GM12878 (cell line): ENCODE measurements around the gene NPAS3. TPM values are rescaled to one million over a fixed set of nuclear protein-coding genes. Genes with fewer than 3 reads are reported as not detected.

ENCODE experiments used
- ATAC-seq: fragments of 200-7000 bp; cut with Tn5 transposase; 3 replicates; pipeline ENCODE4 v1.9.1; 2020; ENCODE audit warnings: mild to moderate bottlenecking, moderate library complexity
- BruUV-seq: library from RNA; stranded (reverse); fragments of 400-500 nt; replicated peaks from 2 replicates; lab custom pipeline; 2021; lab: Mats Ljungman, UMichigan
- CTCF ChIA-PET: fragments of 300-600 bp; sonication (Branson Sonifier 250); formaldehyde crosslinking; extraction: SDS; loops from one replicate; lab custom pipeline; 2021; ENCODE audit warnings: inconsistent platforms; lab: Yijun Ruan, JAX
- POLR2A ChIA-PET: fragments of 350-600 bp; formaldehyde crosslinking; extraction: SDS; loops from one replicate; lab custom pipeline; 2021; ENCODE audit warnings: inconsistent platforms; lab: Charles Lee
- RAD21 ChIA-PET: fragments of 300-600 bp; sonication (Branson Sonifier 250); formaldehyde crosslinking; loops from one replicate; lab custom pipeline; 2023; ENCODE audit warnings: antibody characterized with exemption; ENCODE audit not compliant: unreplicated experiment; lab: Charles Lee
- SMC1A ChIA-PET: fragments of 300-600 bp; sonication (Branson Sonifier 250); formaldehyde crosslinking; loops from one replicate; lab custom pipeline; 2023; ENCODE audit not compliant: unreplicated experiment, uncharacterized antibody; lab: Charles Lee
- DNase-seq: peaks from one replicate; pipeline ENCODE4 v3.0.0-alpha.2; 2011; ENCODE audit warnings: low read depth, low spot score
- FAIRE-seq: peaks from 3 replicates; lab custom pipeline; 2011; peaks lifted over from hg19 to GRCh38; lab: Jason Lieb, UNC
- H2AFZ ChIP-seq: 2 replicates; pipeline ENCODE4 v1.6.0; 2011; ENCODE audit warnings: low read depth, low read length, control low read depth; ENCODE audit not compliant: control insufficient read depth
- H3K27ac ChIP-seq: 2 replicates; pipeline ENCODE4 v1.5.1; 2011; ENCODE audit warnings: control low read depth; ENCODE audit not compliant: control insufficient read depth, insufficient read depth
- H3K27me3 ChIP-seq, 2 experiments: replicated peaks in 1 of 2; 2 replicates each; pipeline versions ENCODE4 v1.6.0 to v1.6.1; 2011; ENCODE audit warnings: low read length in 1 of 2; ENCODE audit not compliant: control insufficient read depth in 2 of 2, insufficient read depth in 2 of 2
- H3K36me3 ChIP-seq, 2 experiments: 2 replicates each; pipeline ENCODE4 v1.5.1; 2011; ENCODE audit warnings: low read length in 1 of 2; ENCODE audit not compliant: control insufficient read depth in 2 of 2, insufficient read depth in 2 of 2
- H3K4me1 ChIP-seq: 2 replicates; pipeline ENCODE4 v1.6.1; 2011; ENCODE audit warnings: mild to moderate bottlenecking, low read length, moderate library complexity, mixed read lengths; ENCODE audit not compliant: control insufficient read depth, insufficient read depth
- H3K4me2 ChIP-seq: 2 replicates; pipeline ENCODE4 v1.6.0; 2011; ENCODE audit warnings: control low read depth; ENCODE audit not compliant: control insufficient read depth, insufficient read depth
- H3K4me3 ChIP-seq: fragments of 200-600 bp; sonication (generic); 2 replicates; pipeline ENCODE4 v1.5.1; 2016
- H3K79me2 ChIP-seq: 2 replicates; pipeline ENCODE4 v1.6.0; 2011; ENCODE audit warnings: low read length; ENCODE audit not compliant: control insufficient read depth, insufficient read depth
- H3K9ac ChIP-seq: 2 replicates; pipeline ENCODE4 v1.8.0; 2011; ENCODE audit warnings: low read length, control low read depth, mixed read lengths; ENCODE audit not compliant: control insufficient read depth, insufficient read depth
- H3K9me3 ChIP-seq: replicated peaks from 3 replicates; pipeline ENCODE4 v1.5.1; 2011; ENCODE audit warnings: mild to moderate bottlenecking, low read length; ENCODE audit not compliant: control insufficient read depth, insufficient read depth
- H4K20me1 ChIP-seq: 2 replicates; pipeline ENCODE4 v1.6.0; 2011; ENCODE audit not compliant: control insufficient read depth, insufficient read depth
- ASH2L ChIP-seq: fragments of 300-600, 200-600 bp; sonication (generic); IDR thresholded peaks from 2 replicates; pipeline ENCODE4 v1.6.1; 2017; ENCODE audit warnings: low read depth, mild to moderate bottlenecking, borderline replicate concordance
- ELK1 ChIP-seq: IDR thresholded peaks from 2 replicates; pipeline ENCODE4 v1.6.1; 2012; ENCODE audit warnings: low read depth, low read length, improper control_type of control experiment
- ESRRA ChIP-seq: IDR thresholded peaks from 2 replicates; pipeline ENCODE4 v1.6.1; 2012; ENCODE audit warnings: mild to moderate bottlenecking, low read length, improper control_type of control experiment
- IRF5 ChIP-seq: fragments of 450-650 bp; IDR thresholded peaks from 2 replicates; pipeline ENCODE4 v1.6.1; 2017; ENCODE audit warnings: borderline replicate concordance
- MAX ChIP-seq: IDR thresholded peaks from 2 replicates; pipeline ENCODE4 v1.6.1; 2012; ENCODE audit warnings: low read depth, low read length, improper control_type of control experiment
- MEF2A ChIP-seq: IDR thresholded peaks from 2 replicates; pipeline ENCODE4 v1.6.1; 2011; ENCODE audit warnings: low read depth, mild to moderate bottlenecking, low read length, moderate library complexity; ENCODE audit not compliant: insufficient read depth
- RAD51 ChIP-seq: fragments of 450-650 bp; IDR thresholded peaks from 2 replicates; pipeline ENCODE4 v1.6.1; 2016; ENCODE audit warnings: moderate library complexity, mild to moderate bottlenecking, inconsistent platforms
- RELB ChIP-seq: fragments of 450-650 bp; IDR thresholded peaks from 2 replicates; pipeline ENCODE4 v1.6.1; 2017; ENCODE audit warnings: low read depth, mild to moderate bottlenecking, moderate library complexity
- STAT3 ChIP-seq: IDR thresholded peaks from 2 replicates; pipeline ENCODE4 v1.6.1; 2011; ENCODE audit warnings: low read depth, low read length, improper control_type of control experiment
- YBX1 ChIP-seq: fragments of 450-650 bp; IDR thresholded peaks from 2 replicates; pipeline ENCODE4 v1.6.1; 2016; ENCODE audit warnings: antibody characterized with exemption
- ZBTB33 ChIP-seq: fragments of 450-650 bp; IDR thresholded peaks from 2 replicates; pipeline ENCODE4 v1.6.1; 2017; ENCODE audit warnings: mild to moderate bottlenecking
- in situ Hi-C: fragments of 300-500 bp; cut with MboI; formaldehyde crosslinking; loops from 9 replicates; pipeline ENCODE4 v1.14.3; 2018; ENCODE audit warnings: mixed read lengths
- intact Hi-C: fragments of 100-400 bp; cut with micrococcal nuclease; formaldehyde crosslinking; loops from one replicate; pipeline ENCODE4 v1.14.2; 2022; ENCODE audit not compliant: unreplicated experiment
- polyA plus RNA-seq, 11 experiments: library from polyadenylated mRNA; depleted of rRNA in 4 of 11; unstranded in 6 of 11; stranded (reverse) in 5 of 11; fragments of >200 nt; fragmentation: Nextera tagmentation in 4 of 11; fragmentation: Illumina TruSeq in 1 of 11; extraction: Ambion mirVana in 4 of 11; extraction: Trizol in 1 of 11; gene quantifications; 1 replicate in 1 of 11; 2 replicates in 10 of 11; pipeline versions ENCODE4 v1.2.1 to v1.2.3, GENCODE V29; 2011 to 2016; ENCODE audit warnings: inconsistent platforms in 2 of 11, missing spikeins in 2 of 11, low read depth in 1 of 11
- total RNA-seq, 4 experiments: library from RNA; depleted of rRNA in 3 of 4; stranded (reverse); fragments of >200 nt in 3 of 4; fragmentation: Illumina TruSeq in 1 of 4; extraction: Trizol in 1 of 4; gene quantifications; 2 replicates each; pipeline versions ENCODE4 v1.2.1 to v1.2.3, GENCODE V29; 2013 to 2021

The NPAS3 gene
- total and polyA plus RNA-seq, 10 of the 15 experiments (the other 5 are each of a cell fraction or from before 2014, with no cell fraction given), result under 0.01 to 2.7 (median 0.03) TPM; not detected in 6

- H3K79me2 ChIP-seq, result no peaks in the 10 kb centered on the region
- H3K4me3 ChIP-seq, result no peak overlapping the region
- no peak overlapping the region for H3K9ac ChIP-seq
- no peaks in the 10 kb centered on the region for H3K4me1 ChIP-seq
- H3K27me3 ChIP-seq, result no peaks in the 10 kb centered on the region
- no peaks in the 10 kb centered on the region for H3K9me3 ChIP-seq
- H4K20me1 ChIP-seq, result no peaks in the 10 kb centered on the region
- BruUV-seq, result no TSS peak
- ChIA-PET CTCF (interaction anchor here (0.5 to 6.3 kb wide), 7 partner anchors 10 to 142 kb away, joined by 3 to 39 read pairs (median 5); no protein-coding TSS in a partner anchor), SMC1A (interaction anchor here (1.8 to 2.9 kb wide), 3 partner anchors 9 to 83 kb away, joined by 4 to 11 read pairs (median 8); no protein-coding TSS in a partner anchor), POLR2A (interaction anchor here (0.9 kb wide), 1 partner anchor 271 kb away, joined by 4 read pairs; no protein-coding TSS in a partner anchor), RAD21 (interaction anchor here (1.0 kb wide), 1 partner anchor 82 kb away, joined by 3 read pairs; no protein-coding TSS in a partner anchor)
- ATAC-seq, result no peak
- TF ChIP-seq ESRRA, result no peak
- TF ChIP-seq RAD51, result no peak
- no peak for TF ChIP-seq RELB
- no peak for TF ChIP-seq ELK1
- no peak for TF ChIP-seq MEF2A
- no peak for TF ChIP-seq IRF5
- TF ChIP-seq ZBTB33, result no peak
- TF ChIP-seq ASH2L, result no peak
- TF ChIP-seq YBX1, result no peak
- TF ChIP-seq MAX, result no peak
- no peak for TF ChIP-seq STAT3
- H3K36me3 ChIP-seq, result no peaks in the 10 kb centered on the region
- no peak for FAIRE-seq
- H2AFZ ChIP-seq, result no peak overlapping the region
- no peak overlapping the region for H3K4me2 ChIP-seq
- no peak overlapping the region for H3K27ac ChIP-seq
- in situ Hi-C loops, result no loop called here
- DNase-seq, result no peak
- intact Hi-C loops, result no loop called here
Measured at GRCh38 chr14:33758547-33758946, 819.9 kb downstream of the NPAS3 start.
